MCF 10A (cell line): ENCODE data around the gene GABPB2. TPM values are rescaled to one million over a fixed set of nuclear protein-coding genes. Genes with fewer than 3 reads are reported as not detected.
A peak's percentile ranks its signal among the peaks of the same experiment; 100 is the strongest.

ENCODE experiments used
- BruUV-seq: library from RNA; stranded (reverse); fragments of 400-500 nt; replicated peaks from 2 replicates; lab custom pipeline; 2021; lab: Mats Ljungman, UMichigan
- CTCF ChIA-PET: fragments of 300-600 bp; sonication (Branson Sonifier 250); formaldehyde crosslinking; extraction: SDS; loops from one replicate; lab custom pipeline; 2021; ENCODE audit warnings: antibody characterized with exemption, inconsistent platforms; lab: Yijun Ruan, JAX
- POLR2A ChIA-PET: fragments of 300-600, 350-650 bp; sonication (Branson Sonifier 250); formaldehyde crosslinking; extraction: SDS; loops from one replicate; lab custom pipeline; 2020; ENCODE audit warnings: antibody characterized with exemption, inconsistent platforms; lab: Yijun Ruan, JAX
- DNase-seq: peaks from one replicate; pipeline ENCODE4 v3.0.0-alpha.2; 2018; ENCODE audit not compliant: unreplicated experiment
- H3K27ac Mint-ChIP-seq: one replicate; pipeline ENCODE4 v1.8.0; 2022; ENCODE audit warnings: mild to moderate bottlenecking, low read depth, mixed read lengths; ENCODE audit not compliant: unreplicated experiment
- H3K27me3 Mint-ChIP-seq: one replicate; pipeline ENCODE4 v1.8.0; 2022; ENCODE audit warnings: mixed read lengths; ENCODE audit not compliant: insufficient read depth, unreplicated experiment
- H3K36me3 Mint-ChIP-seq: one replicate; pipeline ENCODE4 v1.8.0; 2022; ENCODE audit warnings: mild to moderate bottlenecking, moderate library complexity, mixed read lengths; ENCODE audit not compliant: insufficient read depth, unreplicated experiment
- H3K4me1 Mint-ChIP-seq: one replicate; pipeline ENCODE4 v1.8.0; 2022; ENCODE audit warnings: mixed read lengths; ENCODE audit not compliant: insufficient read depth, unreplicated experiment
- H3K4me3 Mint-ChIP-seq: one replicate; pipeline ENCODE4 v1.8.0; 2022; ENCODE audit warnings: mild to moderate bottlenecking, moderate library complexity, mixed read lengths; ENCODE audit not compliant: unreplicated experiment
- H3K9me3 Mint-ChIP-seq: one replicate; pipeline ENCODE4 v1.8.0; 2022; ENCODE audit warnings: mixed read lengths; ENCODE audit not compliant: unreplicated experiment
- intact Hi-C: fragments of 100-400 bp; cut with micrococcal nuclease; formaldehyde crosslinking; loops from 2 replicates; pipeline ENCODE4 v1.14.1; 2022
- total RNA-seq: library from RNA; stranded (reverse); gene quantifications from 2 replicates; pipeline ENCODE4 v1.2.3, GENCODE V29; 2022
- TF ChIP-seq, protein P1 (sequence below): fragments of 200-600 bp; IDR thresholded peaks from one replicate; pipeline ENCODE4 v1.8.0; 2022; ENCODE audit warnings: antibody characterized with exemption, mild to moderate bottlenecking; ENCODE audit not compliant: unreplicated experiment

GABPB2 gene
- total RNA-seq, 1 experiment from 2014 or later: 20.2 TPM

GRCh38 chr1:151145304-151146071 is 74.9 kb downstream of the GABPB2 start:
- H3K27me3 Mint-ChIP-seq: no peaks in the 10 kb centered on the region
- H3K27ac Mint-ChIP-seq: no peak overlapping the region
- H3K4me1 Mint-ChIP-seq: peaks cover 10% of the 10 kb centered on the region
- H3K4me3 Mint-ChIP-seq: peak overlapping the region; percentile 73
- no TSS peak for BruUV-seq
- ChIA-PET POLR2A (interaction anchor here (0.9 to 2.4 kb wide), 5 partner anchors 8 to 46 kb away, joined by 3 to 6 read pairs (median 4); no protein-coding TSS in a partner anchor), CTCF (interaction anchor here (0.6 to 2.3 kb wide), 5 partner anchors 10 to 49 kb away, joined by 3 to 15 read pairs (median 4); partner anchors contain the start of gene LYSMD1)
- H3K36me3 Mint-ChIP-seq: no peaks in the 10 kb centered on the region
- no peaks in the 10 kb centered on the region for H3K9me3 Mint-ChIP-seq
- intact Hi-C loops: no loop called here
- TF ChIP-seq, protein P1, sequence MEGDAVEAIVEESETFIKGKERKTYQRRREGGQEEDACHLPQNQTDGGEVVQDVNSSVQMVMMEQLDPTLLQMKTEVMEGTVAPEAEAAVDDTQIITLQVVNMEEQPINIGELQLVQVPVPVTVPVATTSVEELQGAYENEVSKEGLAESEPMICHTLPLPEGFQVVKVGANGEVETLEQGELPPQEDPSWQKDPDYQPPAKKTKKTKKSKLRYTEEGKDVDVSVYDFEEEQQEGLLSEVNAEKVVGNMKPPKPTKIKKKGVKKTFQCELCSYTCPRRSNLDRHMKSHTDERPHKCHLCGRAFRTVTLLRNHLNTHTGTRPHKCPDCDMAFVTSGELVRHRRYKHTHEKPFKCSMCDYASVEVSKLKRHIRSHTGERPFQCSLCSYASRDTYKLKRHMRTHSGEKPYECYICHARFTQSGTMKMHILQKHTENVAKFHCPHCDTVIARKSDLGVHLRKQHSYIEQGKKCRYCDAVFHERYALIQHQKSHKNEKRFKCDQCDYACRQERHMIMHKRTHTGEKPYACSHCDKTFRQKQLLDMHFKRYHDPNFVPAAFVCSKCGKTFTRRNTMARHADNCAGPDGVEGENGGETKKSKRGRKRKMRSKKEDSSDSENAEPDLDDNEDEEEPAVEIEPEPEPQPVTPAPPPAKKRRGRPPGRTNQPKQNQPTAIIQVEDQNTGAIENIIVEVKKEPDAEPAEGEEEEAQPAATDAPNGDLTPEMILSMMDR: no peak
- no peak for DNase-seq

GRCh38 chr1:151146072-151146411 is 75.5 kb downstream of the GABPB2 start:
- H3K9me3 Mint-ChIP-seq: no peaks in the 10 kb centered on the region
- ChIA-PET POLR2A (no interaction called here), CTCF (interaction anchor here (1.4 kb wide), 1 partner anchor 43 kb away, joined by 4 read pairs; no protein-coding TSS in a partner anchor)
- H3K4me3 Mint-ChIP-seq: peak overlapping the region; percentile 73
- TF ChIP-seq, protein P1: no peak
- no peak overlapping the region for H3K27ac Mint-ChIP-seq
- no TSS peak for BruUV-seq
- no peak for DNase-seq
- H3K36me3 Mint-ChIP-seq: no peaks in the 10 kb centered on the region
- intact Hi-C loops: no loop called here
- peaks cover 10% of the 10 kb centered on the region for H3K4me1 Mint-ChIP-seq
- no peaks in the 10 kb centered on the region for H3K27me3 Mint-ChIP-seq

GRCh38 chr1:151146412-151147131 is 76.0 kb downstream of the GABPB2 start, which contains the start of gene SEMA6C:
Gene SEMA6C (minus strand): TSS chr1:151146631. CDS start chr1:151142621, 4,010 bp downstream.
- intact Hi-C loops: no loop called here
- ChIA-PET POLR2A (interaction anchor here (0.6 to 1.0 kb wide), 4 partner anchors 9 to 141 kb away, joined by 3 to 4 read pairs (median 4); no protein-coding TSS in a partner anchor), CTCF (interaction anchor here (0.5 to 1.4 kb wide), 5 partner anchors 43 to 160 kb away, joined by 3 to 4 read pairs (median 3); no protein-coding TSS in a partner anchor)

More at GRCh38 chr1:151146412-151147131, 76.0 kb downstream of the GABPB2 start, which contains the start of gene SEMA6C:
- BruUV-seq: no TSS peak
- Mint-ChIP-seq H3K27ac (peak within 1 kb of the TSS; percentile 13), H3K4me3 (peak within 1 kb of the TSS; percentile 73), H3K9me3 (no peaks in the 10 kb centered on the region), H3K27me3 (no peaks in the 10 kb centered on the region), H3K36me3 (no peaks in the 10 kb centered on the region), H3K4me1 (peaks cover 10% of the 10 kb centered on the region)
- TF ChIP-seq, protein P1: no peak
- DNase-seq: peak; percentile 96
